HepG2 (cell line): ENCODE data around the gene ITGA6. TPM values are rescaled to one million over a fixed set of nuclear protein-coding genes. Genes with fewer than 3 reads are reported as not detected.

Experiments
- CHCHD3 ChIP-seq: sonication (generic); formaldehyde crosslinking; IDR thresholded peaks from 2 replicates; pipeline ENCODE4 v1.8.0; 2022; ENCODE audit warnings: mild to moderate bottlenecking, missing genetic modification reagents, moderate library complexity
- DRAP1 ChIP-seq: IDR thresholded peaks from 2 replicates; pipeline ENCODE4 v1.6.1; 2016; ENCODE audit warnings: missing genetic modification reagents, missing compliant biosample characterization
- GABPA ChIP-seq, 2 experiments: IDR thresholded peaks; 2 replicates each; pipeline ENCODE4 v1.6.1; 2011 to 2016; ENCODE audit warnings: low read depth in 2 of 2, low read length in 1 of 2, missing biosample characterization in 1 of 2, missing genetic modification characterization in 1 of 2
- ISX ChIP-seq: sonication (generic); formaldehyde crosslinking; conservative IDR thresholded peaks from 2 replicates; pipeline ENCODE4 v1.5.0; 2020; ENCODE audit warnings: missing genetic modification reagents
- NFYB ChIP-seq: sonication (generic); formaldehyde crosslinking; IDR thresholded peaks from 2 replicates; pipeline ENCODE4 v1.4.0; 2020; ENCODE audit warnings: missing genetic modification reagents
- RORA ChIP-seq: sonication (generic); formaldehyde crosslinking; IDR thresholded peaks from 2 replicates; pipeline ENCODE4 v1.5.0; 2020; ENCODE audit warnings: mild to moderate bottlenecking, missing genetic modification reagents, moderate library complexity
- SRSF4 ChIP-seq: fragments of 200-400 bp; formaldehyde crosslinking; IDR thresholded peaks from one replicate; pipeline ENCODE4 v1.6.1; 2018; ENCODE audit warnings: mild to moderate bottlenecking, low read depth, low read length, moderate library complexity; ENCODE audit not compliant: poor library complexity, severe bottlenecking
- ZBTB33 ChIP-seq: sonication (generic); formaldehyde crosslinking; IDR thresholded peaks from 2 replicates; pipeline ENCODE4 v1.4.0; 2020; ENCODE audit warnings: missing genetic modification reagents
- ZNF34 ChIP-seq: sonication (generic); formaldehyde crosslinking; IDR thresholded peaks from 2 replicates; pipeline ENCODE4 v1.4.0; 2020; ENCODE audit warnings: mild to moderate bottlenecking, missing genetic modification reagents, borderline replicate concordance
- ZNF615 ChIP-seq: sonication (generic); formaldehyde crosslinking; IDR thresholded peaks from 2 replicates; pipeline ENCODE4 v1.5.0; 2020; ENCODE audit warnings: mild to moderate bottlenecking, missing genetic modification reagents, borderline replicate concordance
- ZNF782 ChIP-seq: sonication (generic); formaldehyde crosslinking; IDR thresholded peaks from 2 replicates; pipeline ENCODE4 v1.4.0; 2020; ENCODE audit warnings: missing genetic modification reagents, mild to moderate bottlenecking, borderline replicate concordance
- ZNF878 ChIP-seq: sonication (generic); formaldehyde crosslinking; IDR thresholded peaks from 2 replicates; pipeline ENCODE4 v1.8.1; 2023; ENCODE audit warnings: mild to moderate bottlenecking, missing genetic modification reagents, moderate library complexity
- polyA plus RNA-seq, 8 experiments: library from polyadenylated mRNA; depleted of rRNA in 3 of 8; stranded (reverse) in 7 of 8; unstranded in 1 of 8; fragments of >200 nt; fragmentation: Illumina TruSeq in 4 of 8; extraction: Trizol in 4 of 8; gene quantifications; 2 replicates each; pipeline versions ENCODE4 v1.2.1 to v1.2.3, GENCODE V29; 2011 to 2016; ENCODE audit warnings: low read depth in 4 of 8, missing spikeins in 1 of 8, mixed read lengths in 1 of 8; ENCODE audit not compliant: insufficient read depth in 1 of 8
- total RNA-seq, 5 experiments: library from RNA; depleted of rRNA; stranded (reverse); fragments of >200 nt; fragmentation: Illumina TruSeq; extraction: Trizol; gene quantifications; 2 replicates each; pipeline ENCODE4 v1.2.3, GENCODE V29; 2016; ENCODE audit warnings: low read depth in 1 of 5
- TF ChIP-seq, protein P1 (sequence below): sonication (generic); formaldehyde crosslinking; IDR thresholded peaks from 2 replicates; pipeline ENCODE4 v1.4.0; 2020; ENCODE audit warnings: mild to moderate bottlenecking, missing genetic modification reagents, borderline replicate concordance
- TF ChIP-seq, protein P2 (sequence below): sonication (generic); formaldehyde crosslinking; IDR thresholded peaks from 2 replicates; pipeline ENCODE4 v1.5.0; 2020; ENCODE audit warnings: mild to moderate bottlenecking, missing genetic modification reagents, borderline replicate concordance

ITGA6 gene
- total and polyA plus RNA-seq, 2 of the 13 experiments (the other 11 are each of a cell fraction or from before 2014, with no cell fraction given): 24.0 to 92.5 TPM

DNA sequence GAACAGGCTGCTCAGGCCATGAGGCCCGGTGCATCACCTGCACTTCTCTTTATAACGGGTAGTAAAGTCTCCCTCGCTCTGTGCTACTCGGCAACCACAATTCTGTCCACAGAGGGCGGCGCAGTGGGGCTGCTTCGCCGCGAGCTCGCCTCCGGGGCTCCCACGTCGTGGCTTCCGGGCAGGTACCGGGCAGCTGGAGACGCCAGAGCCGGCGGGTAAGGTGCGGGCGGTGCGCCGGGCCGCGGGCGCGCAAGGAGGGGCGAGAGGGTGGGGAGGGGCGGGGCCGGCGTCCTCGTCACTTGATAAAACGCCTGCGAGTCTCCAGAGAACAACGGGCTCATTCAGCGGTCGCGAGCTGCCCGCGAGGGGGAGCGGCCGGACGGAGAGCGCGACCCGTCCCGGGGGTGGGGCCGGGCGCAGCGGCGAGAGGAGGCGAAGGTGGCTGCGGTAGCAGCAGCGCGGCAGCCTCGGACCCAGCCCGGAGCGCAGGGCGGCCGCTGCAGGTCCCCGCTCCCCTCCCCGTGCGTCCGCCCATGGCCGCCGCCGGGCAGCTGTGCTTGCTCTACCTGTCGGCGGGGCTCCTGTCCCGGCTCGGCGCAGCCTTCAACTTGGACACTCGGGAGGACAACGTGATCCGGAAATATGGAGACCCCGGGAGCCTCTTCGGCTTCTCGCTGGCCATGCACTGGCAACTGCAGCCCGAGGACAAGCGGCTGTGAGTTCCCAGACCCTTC lies at the start of gene ITGA6 (continued):
- TF ChIP-seq CHCHD3 (CRISPR knock-in tag): peak; percentile 52; the same call in 1 of the 2 replicates
- TF ChIP-seq ZNF782 (CRISPR knock-in tag): peak; percentile 35
- 0 out of 2 replicates have a peak, but pooled peaks have one; percentile 23 for TF ChIP-seq NFYB
- no peak for TF ChIP-seq RORA (CRISPR knock-in tag)
- no peak for TF ChIP-seq ZNF878
- TF ChIP-seq, protein P1, sequence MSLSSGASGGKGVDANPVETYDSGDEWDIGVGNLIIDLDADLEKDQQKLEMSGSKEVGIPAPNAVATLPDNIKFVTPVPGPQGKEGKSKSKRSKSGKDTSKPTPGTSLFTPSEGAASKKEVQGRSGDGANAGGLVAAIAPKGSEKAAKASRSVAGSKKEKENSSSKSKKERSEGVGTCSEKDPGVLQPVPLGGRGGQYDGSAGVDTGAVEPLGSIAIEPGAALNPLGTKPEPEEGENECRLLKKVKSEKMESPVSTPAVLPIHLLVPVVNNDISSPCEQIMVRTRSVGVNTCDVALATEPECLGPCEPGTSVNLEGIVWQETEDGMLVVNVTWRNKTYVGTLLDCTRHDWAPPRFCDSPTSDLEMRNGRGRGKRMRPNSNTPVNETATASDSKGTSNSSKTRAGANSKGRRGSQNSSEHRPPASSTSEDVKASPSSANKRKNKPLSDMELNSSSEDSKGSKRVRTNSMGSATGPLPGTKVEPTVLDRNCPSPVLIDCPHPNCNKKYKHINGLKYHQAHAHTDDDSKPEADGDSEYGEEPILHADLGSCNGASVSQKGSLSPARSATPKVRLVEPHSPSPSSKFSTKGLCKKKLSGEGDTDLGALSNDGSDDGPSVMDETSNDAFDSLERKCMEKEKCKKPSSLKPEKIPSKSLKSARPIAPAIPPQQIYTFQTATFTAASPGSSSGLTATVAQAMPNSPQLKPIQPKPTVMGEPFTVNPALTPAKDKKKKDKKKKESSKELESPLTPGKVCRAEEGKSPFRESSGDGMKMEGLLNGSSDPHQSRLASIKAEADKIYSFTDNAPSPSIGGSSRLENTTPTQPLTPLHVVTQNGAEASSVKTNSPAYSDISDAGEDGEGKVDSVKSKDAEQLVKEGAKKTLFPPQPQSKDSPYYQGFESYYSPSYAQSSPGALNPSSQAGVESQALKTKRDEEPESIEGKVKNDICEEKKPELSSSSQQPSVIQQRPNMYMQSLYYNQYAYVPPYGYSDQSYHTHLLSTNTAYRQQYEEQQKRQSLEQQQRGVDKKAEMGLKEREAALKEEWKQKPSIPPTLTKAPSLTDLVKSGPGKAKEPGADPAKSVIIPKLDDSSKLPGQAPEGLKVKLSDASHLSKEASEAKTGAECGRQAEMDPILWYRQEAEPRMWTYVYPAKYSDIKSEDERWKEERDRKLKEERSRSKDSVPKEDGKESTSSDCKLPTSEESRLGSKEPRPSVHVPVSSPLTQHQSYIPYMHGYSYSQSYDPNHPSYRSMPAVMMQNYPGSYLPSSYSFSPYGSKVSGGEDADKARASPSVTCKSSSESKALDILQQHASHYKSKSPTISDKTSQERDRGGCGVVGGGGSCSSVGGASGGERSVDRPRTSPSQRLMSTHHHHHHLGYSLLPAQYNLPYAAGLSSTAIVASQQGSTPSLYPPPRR: 0 out of 2 replicates have a peak, but pooled peaks have one; percentile 49
- TF ChIP-seq ZNF34 (CRISPR knock-in tag): no peak
- TF ChIP-seq, protein P2, sequence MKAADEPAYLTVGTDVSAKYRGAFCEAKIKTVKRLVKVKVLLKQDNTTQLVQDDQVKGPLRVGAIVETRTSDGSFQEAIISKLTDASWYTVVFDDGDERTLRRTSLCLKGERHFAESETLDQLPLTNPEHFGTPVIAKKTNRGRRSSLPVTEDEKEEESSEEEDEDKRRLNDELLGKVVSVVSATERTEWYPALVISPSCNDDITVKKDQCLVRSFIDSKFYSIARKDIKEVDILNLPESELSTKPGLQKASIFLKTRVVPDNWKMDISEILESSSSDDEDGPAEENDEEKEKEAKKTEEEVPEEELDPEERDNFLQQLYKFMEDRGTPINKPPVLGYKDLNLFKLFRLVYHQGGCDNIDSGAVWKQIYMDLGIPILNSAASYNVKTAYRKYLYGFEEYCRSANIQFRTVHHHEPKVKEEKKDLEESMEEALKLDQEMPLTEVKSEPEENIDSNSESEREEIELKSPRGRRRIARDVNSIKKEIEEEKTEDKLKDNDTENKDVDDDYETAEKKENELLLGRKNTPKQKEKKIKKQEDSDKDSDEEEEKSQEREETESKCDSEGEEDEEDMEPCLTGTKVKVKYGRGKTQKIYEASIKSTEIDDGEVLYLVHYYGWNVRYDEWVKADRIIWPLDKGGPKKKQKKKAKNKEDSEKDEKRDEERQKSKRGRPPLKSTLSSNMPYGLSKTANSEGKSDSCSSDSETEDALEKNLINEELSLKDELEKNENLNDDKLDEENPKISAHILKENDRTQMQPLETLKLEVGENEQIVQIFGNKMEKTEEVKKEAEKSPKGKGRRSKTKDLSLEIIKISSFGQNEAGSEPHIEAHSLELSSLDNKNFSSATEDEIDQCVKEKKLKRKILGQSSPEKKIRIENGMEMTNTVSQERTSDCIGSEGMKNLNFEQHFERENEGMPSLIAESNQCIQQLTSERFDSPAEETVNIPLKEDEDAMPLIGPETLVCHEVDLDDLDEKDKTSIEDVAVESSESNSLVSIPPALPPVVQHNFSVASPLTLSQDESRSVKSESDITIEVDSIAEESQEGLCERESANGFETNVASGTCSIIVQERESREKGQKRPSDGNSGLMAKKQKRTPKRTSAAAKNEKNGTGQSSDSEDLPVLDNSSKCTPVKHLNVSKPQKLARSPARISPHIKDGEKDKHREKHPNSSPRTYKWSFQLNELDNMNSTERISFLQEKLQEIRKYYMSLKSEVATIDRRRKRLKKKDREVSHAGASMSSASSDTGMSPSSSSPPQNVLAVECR: peak; percentile 75; the same call in 1 of the 2 replicates
- no peak for TF ChIP-seq SRSF4
- no peak for TF ChIP-seq ZBTB33 (CRISPR knock-in tag)
- 0 out of 2 replicates have a peak, but pooled peaks have one; percentile 11 for TF ChIP-seq ZNF615 (CRISPR knock-in tag)
- TF ChIP-seq ISX (CRISPR knock-in tag): no peak
- peak; percentile 97 for TF ChIP-seq DRAP1
- no peak for TF ChIP-seq GABPA (IDR thresholded peaks at IDR 0.05; ENCODE audit: low read depth, low read length)
- TF ChIP-seq GABPA (CRISPR knock-in tag; IDR thresholded peaks at IDR 0.05; ENCODE audit: low read depth): no peak
